ENCODE data around the gene RESP18.
"Not testable (repeated sequence)": the region's sequence is repeated elsewhere in the genome, so short reads cannot be mapped to it uniquely, and the experiment has no call there.

RESP18 gene

DNA sequence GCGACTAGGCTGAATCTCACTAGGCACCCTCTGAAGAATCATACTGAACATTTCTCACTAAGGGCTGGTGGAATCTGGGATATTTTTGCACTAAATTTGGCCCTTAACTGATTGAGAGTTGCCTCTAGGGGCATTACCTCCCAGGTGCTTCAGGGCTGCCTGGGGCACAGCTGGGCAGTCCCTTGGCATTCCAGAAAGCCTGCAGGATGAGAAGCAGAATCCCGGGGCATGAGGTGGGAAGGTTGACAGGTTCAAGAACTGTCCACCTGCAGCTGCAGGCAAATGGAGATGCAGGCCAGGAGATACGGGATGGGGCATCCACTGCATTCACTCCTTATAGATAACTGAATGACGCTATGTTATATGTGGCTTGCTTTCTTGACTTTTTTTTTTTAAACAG, 7.4 kb downstream of the RESP18 start:
- no peak for FAIRE-seq

- no peak for FAIRE-seq
These were observed 9.1 kb downstream of the RESP18 start for GRCh38 chr2:219323434-219323833.

DNA sequence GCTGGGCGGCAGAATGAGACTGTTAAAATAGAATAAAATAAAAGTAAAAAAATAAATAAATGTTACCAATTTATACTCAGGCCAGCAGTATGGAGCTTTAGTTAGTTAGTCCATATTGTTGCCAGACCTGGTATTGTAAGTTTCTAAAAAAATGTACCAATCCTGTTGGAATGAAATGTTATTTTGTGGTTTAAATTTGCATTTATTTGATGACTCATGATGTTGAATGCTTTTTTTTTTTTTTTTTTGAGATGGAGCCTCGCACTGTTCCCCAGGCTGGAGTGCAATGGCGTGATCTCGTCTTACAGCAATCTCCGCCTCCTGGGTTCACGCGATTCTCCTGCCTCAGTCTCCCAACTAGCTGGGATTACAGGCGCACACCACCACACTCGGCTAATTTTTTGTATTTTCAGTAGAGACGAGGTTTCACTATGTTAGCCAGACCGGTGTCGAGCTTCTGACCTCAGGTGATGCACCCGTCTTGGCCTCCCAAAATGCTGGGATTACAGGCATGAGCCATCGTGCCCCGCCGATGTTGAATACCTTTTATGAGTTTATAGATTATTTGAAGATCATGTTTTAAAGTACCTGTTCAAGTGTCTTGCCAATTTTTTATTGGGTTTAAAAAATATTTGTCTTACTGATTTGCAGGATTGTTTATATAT, 17.6 kb downstream of the RESP18 start:
- FAIRE-seq, result no peak

DNA sequence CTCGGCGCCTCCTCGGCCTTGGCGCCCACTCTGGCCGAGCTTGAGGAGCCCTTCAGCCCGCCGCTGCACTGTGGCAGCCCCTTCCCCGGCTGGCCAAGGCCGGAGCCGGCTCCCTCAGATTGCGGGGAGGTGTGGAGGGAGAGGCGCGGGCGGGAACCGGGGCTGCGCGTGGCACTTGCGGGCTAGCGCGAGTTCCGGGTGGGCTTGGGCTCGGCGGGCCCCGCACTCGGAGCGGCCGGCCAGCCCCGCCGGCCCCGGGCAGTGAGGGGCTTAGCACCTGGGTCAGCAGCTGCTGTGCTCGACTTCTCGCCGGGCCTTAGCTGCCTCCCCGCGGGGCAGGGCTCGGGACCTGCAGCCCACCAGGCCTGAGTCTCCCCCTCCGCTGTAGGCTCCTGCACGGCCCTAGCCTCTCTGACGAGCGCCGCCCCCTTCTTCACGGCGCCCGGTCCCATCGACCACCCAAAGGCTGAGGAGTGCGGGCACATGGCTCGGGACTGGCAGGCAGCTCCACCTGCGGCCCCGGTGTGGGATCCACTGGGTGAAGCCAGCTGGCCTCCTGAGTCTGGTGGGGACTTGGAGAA, 19.8 kb downstream of the RESP18 start:
- FAIRE-seq, result not testable (repeated sequence)

DNA sequence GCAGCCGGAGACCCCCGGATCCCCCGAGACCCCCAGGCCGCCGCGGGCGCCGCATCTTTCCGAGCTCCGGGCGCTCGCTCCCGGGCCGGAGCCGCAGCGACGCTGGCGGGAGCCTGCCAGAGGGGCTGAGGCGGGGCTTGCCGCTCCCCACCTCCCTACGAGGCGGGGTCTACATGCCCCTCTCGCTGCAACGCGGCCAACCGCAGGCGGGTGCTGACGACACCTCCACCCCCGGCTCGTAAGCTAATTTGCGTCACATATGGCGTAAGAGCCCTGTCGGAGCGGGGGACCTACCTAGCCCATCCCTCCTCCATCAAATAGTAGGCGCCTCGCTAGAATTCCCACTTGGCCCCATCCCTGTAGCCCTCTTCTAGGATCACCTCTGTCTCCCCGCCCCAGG, 23.3 kb downstream of the RESP18 start, which contains the start of gene PTPRN:
Gene PTPRN (minus strand): TSS at position 124 of the 400 bp plus-strand sequence. CDS start 69 bp downstream, at position 55.
- FAIRE-seq, result no peak

GRCh38 chr2:219308142-219309101, 24.1 kb downstream of the RESP18 start:
- no peak for FAIRE-seq

DNA sequence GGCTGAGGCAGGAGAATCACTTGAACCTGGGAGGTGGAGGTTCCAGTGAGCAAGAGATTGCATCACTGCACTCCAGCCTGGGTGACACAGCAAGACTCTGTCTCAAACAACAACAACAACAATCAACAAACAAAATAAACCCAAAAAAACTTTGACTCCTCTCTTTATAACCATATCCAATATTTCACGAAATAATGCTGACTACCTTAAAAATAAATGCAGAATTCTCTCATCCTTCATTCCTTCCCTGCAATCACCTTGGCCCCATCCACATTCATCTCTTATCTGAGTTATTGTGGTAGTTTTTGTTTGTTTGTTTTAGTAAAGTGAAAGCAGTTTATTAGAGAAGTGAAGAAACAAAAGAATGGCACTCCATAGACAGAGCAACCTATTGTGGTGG, 26.5 kb downstream of the RESP18 start:
- FAIRE-seq, result no peak

GRCh38 chr2:219304223-219304622, 28.3 kb downstream of the RESP18 start:
- FAIRE-seq, result no peak

GRCh38 chr2:219302412-219302968, 30.1 kb downstream of the RESP18 start:
- no peak for FAIRE-seq

DNA sequence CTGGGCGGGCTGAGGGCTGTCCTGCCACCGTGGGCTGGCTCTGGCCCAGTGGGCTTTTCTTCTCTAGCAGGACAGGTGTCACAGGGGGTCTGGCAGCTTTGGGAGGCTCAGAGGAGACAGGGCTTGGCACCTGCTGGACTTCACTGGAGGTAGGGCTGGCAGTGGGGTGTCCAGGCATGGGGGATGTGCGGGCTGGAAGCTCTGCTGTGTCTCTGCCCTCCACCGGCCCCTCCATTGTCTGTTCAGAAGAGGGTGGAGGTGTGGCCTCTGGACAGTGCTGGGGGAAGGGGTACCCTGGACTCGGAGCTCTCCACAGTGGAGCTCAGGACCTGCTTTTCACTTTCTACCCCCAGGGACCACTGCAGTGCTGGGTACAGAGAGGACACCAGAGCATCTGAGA, 32.5 kb downstream of the RESP18 start:
- no peak for FAIRE-seq

GRCh38 chr2:219299372-219299760, 33.2 kb downstream of the RESP18 start:
- FAIRE-seq, result no peak

GRCh38 chr2:219298759-219299371, 33.7 kb downstream of the RESP18 start:
- FAIRE-seq, result peak; percentile 14

DNA sequence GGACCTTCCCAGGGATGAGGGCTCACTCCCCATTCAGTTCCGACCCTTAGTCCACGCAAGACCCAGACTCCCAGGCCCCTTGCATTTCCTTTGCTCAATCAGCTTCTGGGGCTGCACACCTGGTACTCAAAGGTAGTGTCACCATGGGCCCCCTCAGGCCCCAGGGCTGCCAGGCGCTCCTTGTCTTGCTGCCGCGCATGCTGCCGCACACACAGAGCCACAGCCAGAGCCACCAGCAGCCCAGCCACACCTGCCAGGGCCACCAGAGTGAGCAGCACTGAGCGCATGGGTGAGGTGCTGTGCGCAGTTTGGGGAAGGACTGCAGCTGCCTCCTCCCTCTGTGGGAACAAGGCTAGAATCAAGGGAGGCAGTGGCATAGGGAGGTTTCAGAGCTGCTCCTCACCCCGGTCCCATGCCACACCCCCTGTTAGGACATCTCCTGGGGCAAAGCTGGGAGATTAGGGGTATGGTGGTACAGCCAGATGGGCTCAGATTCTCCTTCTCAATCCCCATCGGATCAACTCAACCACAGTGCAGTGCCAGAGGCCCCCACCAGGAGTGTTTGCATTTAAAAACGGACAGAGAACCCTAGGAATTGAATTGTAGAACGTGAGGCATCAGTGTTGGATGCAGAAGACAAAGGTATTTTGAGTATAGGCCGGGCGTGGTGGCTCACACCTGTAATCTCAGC, 34.6 kb downstream of the RESP18 start:
- no peak for FAIRE-seq

DNA sequence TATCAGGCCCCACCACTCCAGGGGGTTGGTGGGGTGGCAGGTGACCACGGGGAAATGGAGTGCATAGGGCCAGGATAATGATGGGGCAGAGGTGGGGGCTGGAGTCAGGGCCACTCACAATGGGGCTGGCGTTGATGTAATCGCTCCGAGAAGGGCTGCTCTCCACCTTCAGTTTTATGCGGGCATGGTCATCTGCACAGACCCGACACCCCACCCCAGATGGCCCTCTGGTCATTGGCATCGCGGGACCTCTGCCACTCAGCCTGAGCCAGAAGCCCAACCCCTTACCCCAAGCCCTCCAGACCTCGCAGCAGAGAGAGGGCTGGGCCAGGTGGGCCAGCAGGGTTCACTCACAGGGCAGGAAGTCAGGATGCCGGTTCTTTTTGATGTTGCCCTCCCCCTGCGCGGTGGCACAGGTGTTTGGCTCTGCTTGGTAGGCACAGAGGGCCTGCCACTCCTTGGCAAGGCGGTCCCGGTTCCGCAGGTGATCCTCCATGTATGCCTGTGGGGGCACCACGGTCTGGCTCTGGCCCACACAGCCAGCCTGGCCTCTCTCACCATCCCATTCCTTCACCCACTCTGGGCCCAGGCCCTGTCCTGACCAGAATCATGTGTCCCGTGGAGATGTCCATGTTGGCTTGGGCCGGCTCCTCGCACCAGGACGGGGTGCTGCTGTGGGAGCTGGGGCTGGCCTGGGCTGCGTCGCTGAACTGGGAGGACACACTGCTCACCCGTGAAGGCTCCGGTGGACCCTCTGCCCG, 35.7 kb downstream of the RESP18 start:
- no peak for FAIRE-seq

- FAIRE-seq, result no peak
These were observed 36.4 kb downstream of the RESP18 start for GRCh38 chr2:219296142-219296541.

DNA sequence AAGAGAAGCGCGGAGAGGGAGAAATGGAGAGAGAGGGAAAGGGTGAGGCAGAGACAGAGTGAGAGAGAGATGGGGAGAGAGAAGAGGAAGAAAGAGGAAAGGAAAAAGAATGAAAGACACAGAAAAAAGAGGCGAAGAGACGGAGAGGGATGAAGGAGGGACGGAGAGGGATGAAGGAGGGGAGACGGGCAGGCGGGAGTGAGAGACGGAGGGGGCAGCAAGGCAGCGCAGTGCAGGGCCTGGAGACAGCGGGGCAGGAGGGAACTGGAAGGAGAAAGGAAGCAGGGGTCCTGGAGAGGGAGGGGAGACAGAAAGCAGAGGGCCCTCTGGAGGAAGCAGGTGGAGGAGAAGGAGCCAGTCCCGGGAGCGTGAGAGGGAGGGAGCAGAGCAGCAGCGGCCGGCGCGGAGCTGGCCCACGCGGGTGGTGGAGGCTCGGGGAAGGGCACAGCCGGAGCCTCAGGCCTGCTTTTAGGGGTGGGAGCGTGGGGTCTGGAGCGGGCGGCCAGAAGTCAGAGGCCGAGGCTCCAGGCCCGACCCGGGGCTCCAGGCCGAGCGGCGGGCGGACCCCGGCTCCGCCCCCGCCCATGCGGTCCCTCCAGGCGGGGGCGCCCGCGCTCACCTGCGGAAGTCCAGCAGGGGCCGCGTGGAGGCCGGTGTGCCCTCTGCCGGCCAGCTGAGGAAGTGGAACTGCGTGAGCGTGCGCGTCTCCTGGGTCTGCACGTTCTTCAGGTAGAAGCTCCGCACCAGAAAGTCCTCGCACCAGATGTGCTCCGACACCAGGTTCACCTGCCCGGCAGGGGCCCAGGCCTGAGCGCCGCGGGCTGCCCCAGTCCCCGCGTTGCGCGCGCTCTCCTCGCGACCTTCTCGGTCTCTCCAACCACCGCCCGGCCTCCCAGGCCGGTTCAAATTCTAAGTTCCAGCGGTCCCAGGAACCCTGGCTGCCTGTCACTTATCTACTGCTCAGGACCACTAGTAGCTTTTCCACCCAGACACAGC, 37.9 kb downstream of the RESP18 start:
- FAIRE-seq, result no peak

GRCh38 chr2:219293736-219294231, 38.8 kb downstream of the RESP18 start:
- no peak for FAIRE-seq

DNA sequence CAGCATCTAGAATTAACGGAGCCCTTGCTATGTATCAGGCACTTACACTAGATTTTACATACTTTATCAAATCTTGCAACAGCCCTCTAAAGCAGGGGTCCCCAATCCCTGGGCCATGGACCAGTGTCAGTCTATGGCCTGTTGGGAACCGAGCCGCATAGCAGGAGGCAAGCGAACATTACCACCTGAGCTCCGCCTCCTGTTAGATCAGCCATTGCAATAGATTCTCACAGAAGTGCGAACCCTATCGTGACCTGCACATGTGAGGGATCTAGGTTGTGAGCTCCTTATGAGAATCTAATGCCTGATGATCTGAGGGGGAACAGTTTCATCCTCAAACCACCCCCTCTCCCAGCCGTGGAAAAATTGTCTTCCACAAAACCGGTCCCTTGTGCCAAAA, 39.9 kb downstream of the RESP18 start:
- FAIRE-seq, result no peak

GRCh38 chr2:219291910-219292490, 40.5 kb downstream of the RESP18 start:
- no peak for FAIRE-seq

All from colon (tissue), 2 donors.